Neural progenitor cell (in vitro differentiated cells): ENCODE data around the gene MRPL4. TPM values are rescaled to one million over a fixed set of nuclear protein-coding genes. Genes with fewer than 3 reads are reported as not detected.

ENCODE experiments used
- DNase-seq: peaks from one replicate; pipeline ENCODE4 v3.0.0-alpha.2; 2016; ENCODE audit warnings: low spot score
- H2AFZ ChIP-seq: fragments of 200-600 bp; sonication (generic); replicated peaks from 2 replicates; pipeline ENCODE4 v1.6.1; 2016; ENCODE audit warnings: antibody characterized with exemption
- H3F3A ChIP-seq: fragments of 200-600 bp; sonication (generic); 2 replicates; pipeline ENCODE4 v1.6.1; 2016; ENCODE audit warnings: antibody characterized with exemption, low read depth
- H3K27ac ChIP-seq: fragments of 200-600 bp; sonication (generic); 2 replicates; pipeline ENCODE4 v1.5.1; 2016; ENCODE audit warnings: mild to moderate bottlenecking
- H3K27me3 ChIP-seq: fragments of 200-600 bp; sonication (generic); 2 replicates; pipeline ENCODE4 v1.6.1; 2016; ENCODE audit warnings: mild to moderate bottlenecking, moderate library complexity
- H3K36me3 ChIP-seq: fragments of 200-600 bp; sonication (generic); 2 replicates; pipeline ENCODE4 v1.5.1; 2016
- H3K4me1 ChIP-seq: fragments of 200-600 bp; sonication (generic); 2 replicates; pipeline ENCODE4 v1.6.1; 2016; ENCODE audit warnings: mixed run types
- H3K4me2 ChIP-seq: fragments of 200-600 bp; sonication (generic); 2 replicates; pipeline ENCODE4 v1.6.1; 2016
- H3K4me3 ChIP-seq: fragments of 200-600 bp; sonication (generic); 2 replicates; pipeline ENCODE4 v1.5.1; 2016
- H3K79me2 ChIP-seq: fragments of 200-600 bp; sonication (generic); 2 replicates; pipeline ENCODE4 v1.6.1; 2016; ENCODE audit warnings: low read depth
- H3K9ac ChIP-seq: fragments of 200-600 bp; sonication (generic); 2 replicates; pipeline ENCODE4 v1.6.1; 2016
- H3K9me3 ChIP-seq: fragments of 200-600 bp; sonication (generic); 2 replicates; pipeline ENCODE4 v1.5.1; 2016; ENCODE audit warnings: low read depth
- H4K20me1 ChIP-seq: fragments of 200-600 bp; sonication (generic); 2 replicates; pipeline ENCODE4 v1.6.1; 2016; ENCODE audit warnings: low read depth
- H3K27ac Mint-ChIP-seq: 3 replicates; pipeline ENCODE4 v1.8.0; 2021; ENCODE audit warnings: mixed read lengths
- H3K27me3 Mint-ChIP-seq: 2 replicates; pipeline ENCODE4 v1.8.0; 2022; ENCODE audit warnings: low read depth, mild to moderate bottlenecking, inconsistent platforms, moderate library complexity, mixed read lengths; ENCODE audit not compliant: insufficient read depth
- H3K36me3 Mint-ChIP-seq: 3 replicates; pipeline ENCODE4 v1.8.0; 2021; ENCODE audit warnings: mixed read lengths
- H3K4me1 Mint-ChIP-seq: 3 replicates; pipeline ENCODE4 v1.8.0; 2021; ENCODE audit warnings: mixed read lengths
- H3K4me3 Mint-ChIP-seq: 3 replicates; pipeline ENCODE4 v1.8.0; 2021; ENCODE audit warnings: mild to moderate bottlenecking, moderate library complexity, mixed read lengths
- H3K9me3 Mint-ChIP-seq: 3 replicates; pipeline ENCODE4 v1.8.0; 2020; ENCODE audit warnings: mixed read lengths
- EZH2 ChIP-seq: fragments of 200-600 bp; sonication (generic); IDR thresholded peaks from 2 replicates; pipeline ENCODE4 v1.6.1; 2017; ENCODE audit warnings: antibody characterized with exemption, mild to moderate bottlenecking, moderate library complexity
- EZH2phosphoT487 ChIP-seq: fragments of 200-600 bp; sonication (generic); IDR thresholded peaks from 2 replicates; pipeline ENCODE4 v1.6.1; 2017; ENCODE audit warnings: antibody characterized with exemption
- total RNA-seq: library from RNA; depleted of rRNA; stranded (reverse); fragments of >200 nt; gene quantifications from 2 replicates; pipeline ENCODE4 v1.2.3, GENCODE V29; 2015; ENCODE audit warnings: low replicate concordance
- TF ChIP-seq, protein P1 (sequence below): fragments of 200-600 bp; sonication (generic); IDR thresholded peaks from 2 replicates; pipeline ENCODE4 v1.5.1; 2017; ENCODE audit warnings: antibody characterized with exemption, mild to moderate bottlenecking

The MRPL4 gene
- total RNA-seq, 1 donor from 2014 or later, result 22.5 TPM

DNA sequence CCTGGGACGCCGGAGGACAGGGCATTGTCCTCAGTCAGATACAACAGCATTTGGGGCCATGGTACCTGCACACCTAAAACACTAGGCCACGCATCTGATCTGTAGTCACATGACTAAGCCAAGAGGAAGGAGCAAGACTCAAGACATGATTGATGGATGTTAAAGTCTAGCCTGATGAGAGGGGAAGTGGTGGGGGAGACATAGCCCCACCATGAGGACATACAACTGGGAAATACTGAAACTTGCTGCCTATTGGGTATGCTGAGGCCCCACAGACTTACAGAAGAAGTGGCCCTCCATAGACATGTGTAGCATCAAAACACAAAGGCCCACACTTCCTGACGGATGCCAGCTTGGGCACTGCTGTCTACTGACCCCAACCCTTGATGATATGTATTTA lies 33.4 kb downstream of the MRPL4 start:
- no peak overlapping the region for H2AFZ ChIP-seq
- no peak overlapping the region for H3K9ac ChIP-seq
- Mint-ChIP-seq H3K9me3 (peaks cover 3% of the 10 kb centered on the region), H3K4me1 (peaks cover 8% of the 10 kb centered on the region), H3K36me3 (no peaks in the 10 kb centered on the region), H3K27me3 (peaks cover 61% of the 10 kb centered on the region), H3K27ac (no peak overlapping the region), H3K4me3 (peak overlapping the region; percentile 15)
- peaks cover 55% of the 10 kb centered on the region for H3K27me3 ChIP-seq
- H3K4me1 ChIP-seq, result peaks cover 5% of the 10 kb centered on the region
- no peaks in the 10 kb centered on the region for H3K9me3 ChIP-seq
- H3K4me2 ChIP-seq, result no peak overlapping the region
- H3K4me3 ChIP-seq, result no peak overlapping the region
- no peak for TF ChIP-seq EZH2
- TF ChIP-seq, protein P1, sequence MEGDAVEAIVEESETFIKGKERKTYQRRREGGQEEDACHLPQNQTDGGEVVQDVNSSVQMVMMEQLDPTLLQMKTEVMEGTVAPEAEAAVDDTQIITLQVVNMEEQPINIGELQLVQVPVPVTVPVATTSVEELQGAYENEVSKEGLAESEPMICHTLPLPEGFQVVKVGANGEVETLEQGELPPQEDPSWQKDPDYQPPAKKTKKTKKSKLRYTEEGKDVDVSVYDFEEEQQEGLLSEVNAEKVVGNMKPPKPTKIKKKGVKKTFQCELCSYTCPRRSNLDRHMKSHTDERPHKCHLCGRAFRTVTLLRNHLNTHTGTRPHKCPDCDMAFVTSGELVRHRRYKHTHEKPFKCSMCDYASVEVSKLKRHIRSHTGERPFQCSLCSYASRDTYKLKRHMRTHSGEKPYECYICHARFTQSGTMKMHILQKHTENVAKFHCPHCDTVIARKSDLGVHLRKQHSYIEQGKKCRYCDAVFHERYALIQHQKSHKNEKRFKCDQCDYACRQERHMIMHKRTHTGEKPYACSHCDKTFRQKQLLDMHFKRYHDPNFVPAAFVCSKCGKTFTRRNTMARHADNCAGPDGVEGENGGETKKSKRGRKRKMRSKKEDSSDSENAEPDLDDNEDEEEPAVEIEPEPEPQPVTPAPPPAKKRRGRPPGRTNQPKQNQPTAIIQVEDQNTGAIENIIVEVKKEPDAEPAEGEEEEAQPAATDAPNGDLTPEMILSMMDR, result no peak
- TF ChIP-seq EZH2phosphoT487, result no peak
- H4K20me1 ChIP-seq, result peaks cover 15% of the 10 kb centered on the region
- no peaks in the 10 kb centered on the region for H3K79me2 ChIP-seq
- no peak for DNase-seq
- H3F3A ChIP-seq, result peaks cover 31% of the 10 kb centered on the region
- H3K27ac ChIP-seq, result no peak overlapping the region
- H3K36me3 ChIP-seq, result no peaks in the 10 kb centered on the region

GRCh38 chr19:10286803-10287737 lies 35.1 kb downstream of the MRPL4 start, which contains the start of gene ICAM4:
ICAM4 (plus strand) TSS chr19:10286955; CDS start chr19:10287013, 58 bp downstream.
- TF ChIP-seq EZH2, result peak; percentile 85
- TF ChIP-seq, protein P1, result no peak
- TF ChIP-seq EZH2phosphoT487, result peak; percentile 66
- peaks cover 48% of the 10 kb centered on the region for H3F3A ChIP-seq
- H3K27ac ChIP-seq, result no peak within 1 kb of the TSS
- H3K9ac ChIP-seq, result no peak within 1 kb of the TSS
- Mint-ChIP-seq H3K27ac (no peak within 1 kb of the TSS), H3K27me3 (peaks cover 73% of the 10 kb centered on the region), H3K9me3 (peaks cover 3% of the 10 kb centered on the region), H3K4me1 (peaks cover 15% of the 10 kb centered on the region), H3K36me3 (no peaks in the 10 kb centered on the region), H3K4me3 (peak within 1 kb of the TSS; percentile 43)
- H2AFZ ChIP-seq, result peak within 1 kb of the TSS; percentile 53
- peak; percentile 78 for DNase-seq
- H3K27me3 ChIP-seq, result peaks cover 72% of the 10 kb centered on the region
- peaks cover 14% of the 10 kb centered on the region for H3K4me1 ChIP-seq
- H4K20me1 ChIP-seq, result peaks cover 32% of the 10 kb centered on the region
- no peaks in the 10 kb centered on the region for H3K36me3 ChIP-seq
- peak within 1 kb of the TSS; percentile 78 for H3K4me2 ChIP-seq
- H3K79me2 ChIP-seq, result no peaks in the 10 kb centered on the region
- H3K4me3 ChIP-seq, result peak within 1 kb of the TSS; percentile 39
- H3K9me3 ChIP-seq, result no peaks in the 10 kb centered on the region

DNA sequence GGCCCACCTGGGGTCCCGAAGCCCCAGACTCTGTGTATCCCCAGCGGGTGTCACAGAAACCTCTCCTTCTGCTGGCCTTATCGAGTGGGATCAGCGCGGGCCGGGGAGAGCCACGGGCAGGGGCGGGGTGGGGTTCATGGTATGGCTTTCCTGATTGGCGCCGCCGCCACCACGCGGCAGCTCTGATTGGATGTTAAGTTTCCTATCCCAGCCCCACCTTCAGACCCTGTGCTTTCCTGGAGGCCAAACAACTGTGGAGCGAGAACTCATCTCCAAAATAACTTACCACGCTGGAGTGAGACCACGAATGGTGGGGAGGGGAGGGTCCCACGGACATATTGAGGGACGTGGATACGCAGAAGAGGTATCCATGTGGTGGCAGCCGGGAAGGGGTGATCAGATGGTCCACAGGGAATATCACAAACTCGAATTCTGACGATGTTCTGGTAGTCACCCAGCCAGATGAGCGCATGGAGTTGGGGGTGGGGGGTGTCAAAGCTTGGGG lies 36.7 kb downstream of the MRPL4 start:
- peaks cover 46% of the 10 kb centered on the region for H4K20me1 ChIP-seq
- peaks cover 79% of the 10 kb centered on the region for H3K27me3 Mint-ChIP-seq
- H3K36me3 Mint-ChIP-seq, result no peaks in the 10 kb centered on the region
- peak overlapping the region; percentile 39 for H3K4me3 ChIP-seq
- TF ChIP-seq EZH2phosphoT487 (peak; percentile 10), EZH2 (no peak)
- peaks cover 88% of the 10 kb centered on the region for H3K27me3 ChIP-seq
- H3K4me1 Mint-ChIP-seq, result peaks cover 24% of the 10 kb centered on the region
- peak; percentile 76 for DNase-seq
- H3K4me1 ChIP-seq, result peaks cover 14% of the 10 kb centered on the region
- H3K79me2 ChIP-seq, result no peaks in the 10 kb centered on the region
- no peaks in the 10 kb centered on the region for H3K36me3 ChIP-seq
- peak overlapping the region; percentile 75 for H3K4me2 ChIP-seq
- H3K9ac ChIP-seq, result no peak overlapping the region
- no peak overlapping the region for H3K27ac Mint-ChIP-seq
- no peaks in the 10 kb centered on the region for H3K9me3 ChIP-seq
- H2AFZ ChIP-seq, result no peak overlapping the region
- H3K4me3 Mint-ChIP-seq, result peak overlapping the region; percentile 83
- peaks cover 3% of the 10 kb centered on the region for H3K9me3 Mint-ChIP-seq
- H3K27ac ChIP-seq, result no peak overlapping the region
- H3F3A ChIP-seq, result peaks cover 63% of the 10 kb centered on the region
